BE2C (cell line): ENCODE data around the gene HPCAL1.

Experiments
- DNase-seq: peaks from one replicate; pipeline ENCODE4 v3.0.0-alpha.2; 2020
- H3K27me3 ChIP-seq: fragments of 250-450 bp; sonication (Bioruptor Pico); 2 replicates; pipeline ENCODE4 v1.5.1; 2020; ENCODE audit warnings: mild to moderate bottlenecking
- H3K36me3 ChIP-seq: fragments of 250-450 bp; sonication (Bioruptor Pico); 2 replicates; pipeline ENCODE4 v1.5.1; 2020; ENCODE audit warnings: mild to moderate bottlenecking
- H3K4me1 ChIP-seq: fragments of 250-450 bp; sonication (Bioruptor Pico); 2 replicates; pipeline ENCODE4 v1.5.1; 2020
- H3K4me3 ChIP-seq: 2 replicates; pipeline ENCODE4 v1.5.1; 2011; ENCODE audit warnings: low read depth, low read length
- H3K9me3 ChIP-seq: fragments of 250-450 bp; sonication (Bioruptor Pico); 2 replicates; pipeline ENCODE4 v1.5.1; 2020
- TF ChIP-seq, protein P1 (sequence below): IDR thresholded peaks from 2 replicates; pipeline ENCODE4 v1.5.1; 2012; ENCODE audit warnings: mild to moderate bottlenecking, low read depth, low read length

HPCAL1 gene

DNA sequence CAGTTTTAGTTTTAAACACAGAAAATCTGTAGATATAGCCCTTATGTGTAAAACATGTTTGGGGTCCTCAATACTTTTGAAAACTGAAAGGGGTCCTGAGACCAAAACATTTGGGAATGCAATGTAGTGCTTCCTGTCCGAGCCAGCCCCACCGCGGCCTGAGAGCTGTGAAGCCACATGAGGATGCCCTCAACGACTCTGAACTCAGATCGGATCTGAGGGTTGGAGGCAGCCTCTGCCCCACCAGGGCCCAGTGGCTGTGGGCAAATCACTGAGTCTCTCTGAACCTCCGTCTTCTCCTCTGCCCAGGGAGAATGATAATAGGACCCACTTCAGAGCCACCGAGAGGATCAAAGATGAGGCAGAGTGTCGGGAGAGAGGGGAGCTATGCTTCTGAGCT, 33.4 kb upstream of the HPCAL1 start:
- H3K4me1 ChIP-seq, result 0 out of 2 replicates have a peak, but pooled peaks cover 2% of the 10 kb centered on the region
- H3K36me3 ChIP-seq, result no peaks in the 10 kb centered on the region
- no peaks in the 10 kb centered on the region for H3K27me3 ChIP-seq
- H3K9me3 ChIP-seq, result no peaks in the 10 kb centered on the region
- no peak overlapping the region for H3K4me3 ChIP-seq
- no peak for DNase-seq
- TF ChIP-seq, protein P1, sequence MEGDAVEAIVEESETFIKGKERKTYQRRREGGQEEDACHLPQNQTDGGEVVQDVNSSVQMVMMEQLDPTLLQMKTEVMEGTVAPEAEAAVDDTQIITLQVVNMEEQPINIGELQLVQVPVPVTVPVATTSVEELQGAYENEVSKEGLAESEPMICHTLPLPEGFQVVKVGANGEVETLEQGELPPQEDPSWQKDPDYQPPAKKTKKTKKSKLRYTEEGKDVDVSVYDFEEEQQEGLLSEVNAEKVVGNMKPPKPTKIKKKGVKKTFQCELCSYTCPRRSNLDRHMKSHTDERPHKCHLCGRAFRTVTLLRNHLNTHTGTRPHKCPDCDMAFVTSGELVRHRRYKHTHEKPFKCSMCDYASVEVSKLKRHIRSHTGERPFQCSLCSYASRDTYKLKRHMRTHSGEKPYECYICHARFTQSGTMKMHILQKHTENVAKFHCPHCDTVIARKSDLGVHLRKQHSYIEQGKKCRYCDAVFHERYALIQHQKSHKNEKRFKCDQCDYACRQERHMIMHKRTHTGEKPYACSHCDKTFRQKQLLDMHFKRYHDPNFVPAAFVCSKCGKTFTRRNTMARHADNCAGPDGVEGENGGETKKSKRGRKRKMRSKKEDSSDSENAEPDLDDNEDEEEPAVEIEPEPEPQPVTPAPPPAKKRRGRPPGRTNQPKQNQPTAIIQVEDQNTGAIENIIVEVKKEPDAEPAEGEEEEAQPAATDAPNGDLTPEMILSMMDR, result no peak

DNA sequence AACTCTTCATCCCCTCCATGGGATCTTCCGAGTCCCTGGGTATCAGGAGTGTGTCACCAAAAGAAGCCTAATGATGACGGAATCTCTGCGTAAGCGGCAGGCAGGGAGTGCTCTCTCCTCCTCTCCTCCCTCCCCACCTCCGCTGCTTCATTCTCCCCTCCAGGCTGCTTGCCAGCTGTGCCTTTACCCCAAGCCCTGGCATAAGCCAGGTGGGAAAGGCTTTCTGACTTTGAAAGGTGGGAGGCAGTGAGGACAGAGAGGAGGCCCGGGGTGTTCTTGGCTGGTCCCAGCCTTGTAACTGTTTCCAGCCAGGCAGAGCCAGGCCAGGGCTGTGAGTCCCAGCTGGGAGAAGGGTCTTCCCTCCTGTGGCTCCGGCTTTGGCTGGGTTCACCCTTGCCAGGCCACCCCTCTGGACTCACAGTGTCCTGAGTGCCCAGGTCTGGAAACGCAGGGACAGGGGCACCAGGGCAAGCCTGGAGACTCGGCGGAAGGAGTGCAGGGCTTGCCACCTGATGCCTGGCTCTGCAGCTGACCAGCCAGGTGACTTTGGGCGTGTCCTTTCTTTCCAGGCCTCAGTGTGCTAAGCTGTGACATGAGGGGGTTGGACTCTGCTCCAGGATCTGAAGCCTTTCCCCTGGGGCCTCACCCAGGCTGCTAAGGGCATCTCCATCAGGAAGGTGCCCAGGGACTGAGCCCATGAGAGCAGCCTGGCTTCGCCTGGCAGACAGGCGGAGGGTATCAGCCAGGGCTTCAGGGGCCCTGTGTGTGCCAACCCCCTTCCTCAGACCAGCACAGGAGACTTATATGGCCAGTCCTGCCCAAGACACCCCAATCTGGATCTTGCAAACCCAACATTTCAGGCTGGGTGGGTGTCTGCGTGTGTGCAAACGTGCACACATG, 32.7 kb upstream of the HPCAL1 start:
- no peaks in the 10 kb centered on the region for H3K36me3 ChIP-seq
- H3K4me1 ChIP-seq, result 0 out of 2 replicates have a peak, but pooled peaks cover 2% of the 10 kb centered on the region
- no peak overlapping the region for H3K4me3 ChIP-seq
- no peak for DNase-seq
- H3K9me3 ChIP-seq, result no peaks in the 10 kb centered on the region
- no peaks in the 10 kb centered on the region for H3K27me3 ChIP-seq
- TF ChIP-seq, protein P1, result no peak

DNA sequence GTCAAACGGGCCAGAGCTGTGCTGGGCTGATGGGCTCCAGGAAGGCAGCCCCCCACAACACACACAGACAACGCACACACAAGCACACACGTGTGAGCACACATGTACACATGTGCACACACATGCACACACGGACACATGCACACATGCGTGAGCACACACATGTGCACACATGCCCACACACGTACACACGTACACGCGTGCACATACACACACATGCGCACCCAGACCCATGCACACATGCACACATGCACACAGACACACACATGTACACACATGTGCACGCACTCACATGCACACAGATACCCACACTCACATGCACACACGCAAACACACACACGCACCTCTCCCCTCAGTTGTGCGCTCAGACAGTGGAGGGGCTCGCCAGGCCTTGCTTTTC, 31.2 kb upstream of the HPCAL1 start:
- no peak overlapping the region for H3K4me3 ChIP-seq
- no peak for DNase-seq
- no peaks in the 10 kb centered on the region for H3K36me3 ChIP-seq
- no peaks in the 10 kb centered on the region for H3K9me3 ChIP-seq
- H3K4me1 ChIP-seq, result 0 out of 2 replicates have a peak, but pooled peaks cover 2% of the 10 kb centered on the region
- TF ChIP-seq, protein P1, result no peak
- H3K27me3 ChIP-seq, result no peaks in the 10 kb centered on the region

DNA sequence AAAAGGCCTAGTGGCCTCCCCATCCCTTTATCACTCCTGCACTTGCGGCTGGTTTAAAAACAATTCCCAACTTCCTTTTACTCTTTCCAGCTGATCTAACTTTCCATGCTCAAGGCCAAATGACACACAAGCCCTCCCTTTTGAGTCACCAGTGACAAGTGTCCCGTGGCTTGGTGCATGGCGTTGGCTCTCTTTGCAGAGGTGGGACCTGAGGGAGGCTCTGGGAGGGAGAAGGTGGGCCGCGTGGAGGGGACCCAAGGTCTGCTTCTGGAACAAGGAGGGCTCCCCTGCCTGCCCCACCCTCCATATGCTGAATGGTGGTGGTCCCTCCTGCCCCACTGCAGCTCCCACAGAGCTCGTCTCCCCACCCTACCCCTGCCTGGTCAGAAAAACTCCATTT, 30.8 kb upstream of the HPCAL1 start:
- TF ChIP-seq, protein P1, result no peak
- H3K27me3 ChIP-seq, result no peaks in the 10 kb centered on the region
- no peaks in the 10 kb centered on the region for H3K9me3 ChIP-seq
- 0 out of 2 replicates have a peak, but pooled peaks cover 2% of the 10 kb centered on the region for H3K4me1 ChIP-seq
- H3K36me3 ChIP-seq, result no peaks in the 10 kb centered on the region
- H3K4me3 ChIP-seq, result no peak overlapping the region
- DNase-seq, result peak; percentile 3

DNA sequence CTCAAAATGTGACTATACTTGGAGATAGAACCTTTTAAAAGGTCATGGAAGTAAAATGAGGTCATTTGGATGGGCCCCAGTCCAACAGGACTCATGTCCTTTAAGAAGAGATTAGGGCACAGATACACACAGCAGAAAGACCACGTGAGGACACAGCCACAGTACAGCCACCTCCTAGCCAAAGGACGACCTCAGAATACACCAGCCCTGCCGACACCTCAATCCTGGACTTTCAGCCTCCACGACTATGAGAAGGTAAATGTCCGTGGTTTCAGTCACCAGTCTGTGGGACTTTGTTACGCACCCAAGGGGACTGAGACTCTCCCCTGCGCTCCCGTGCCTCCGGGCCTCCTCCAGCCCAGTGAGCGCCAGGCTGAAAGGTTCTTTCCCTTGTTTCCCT, 30.2 kb upstream of the HPCAL1 start:
- peak; percentile 2 for DNase-seq
- Histone ChIP-seq H3K27me3 (no peaks in the 10 kb centered on the region), H3K4me1 (0 out of 2 replicates have a peak, but pooled peaks cover 2% of the 10 kb centered on the region), H3K36me3 (no peaks in the 10 kb centered on the region), H3K4me3 (no peak overlapping the region), H3K9me3 (no peaks in the 10 kb centered on the region)
- TF ChIP-seq, protein P1, result no peak
